NT2/D1 (cell line): ENCODE results near the gene CYBA.

ENCODE experiments used
- DNase-seq: peaks from one replicate; pipeline ENCODE4 v3.0.0-alpha.2; 2011; ENCODE audit warnings: low read depth, low spot score
- H3K27me3 ChIP-seq: 2 replicates; pipeline ENCODE4 v1.6.0; 2011; ENCODE audit warnings: mild to moderate bottlenecking; ENCODE audit not compliant: insufficient read length, insufficient read depth
- H3K36me3 ChIP-seq: 2 replicates; pipeline ENCODE4 v1.6.1; 2011; ENCODE audit warnings: mild to moderate bottlenecking, low read length, mixed read lengths; ENCODE audit not compliant: insufficient read depth, insufficient read length
- H3K4me1 ChIP-seq: 2 replicates; pipeline ENCODE4 v1.5.1; 2011; ENCODE audit not compliant: insufficient read depth, insufficient read length
- H3K4me3 ChIP-seq: 2 replicates; pipeline ENCODE4 v1.5.1; 2011; ENCODE audit warnings: low read depth; ENCODE audit not compliant: insufficient read length
- H3K9ac ChIP-seq: 2 replicates; pipeline ENCODE4 v1.6.0; 2011; ENCODE audit warnings: low read depth; ENCODE audit not compliant: insufficient read length
- H3K9me3 ChIP-seq: 2 replicates; pipeline ENCODE4 v1.5.1; 2011; ENCODE audit warnings: mild to moderate bottlenecking, low read length; ENCODE audit not compliant: insufficient read depth
- SUZ12 ChIP-seq: IDR thresholded peaks from 2 replicates; pipeline ENCODE4 v1.6.1; 2011; ENCODE audit not compliant: insufficient read length, insufficient read depth; ENCODE audit errors: extremely low read depth
- YY1 ChIP-seq: IDR thresholded peaks from 2 replicates; pipeline ENCODE4 v1.6.1; 2011; ENCODE audit not compliant: insufficient read length, insufficient read depth
- ZNF274 ChIP-seq: IDR thresholded peaks from 2 replicates; pipeline ENCODE4 v1.6.1; 2011; ENCODE audit warnings: mild to moderate bottlenecking, low read depth, low read length

Gene CYBA

DNA sequence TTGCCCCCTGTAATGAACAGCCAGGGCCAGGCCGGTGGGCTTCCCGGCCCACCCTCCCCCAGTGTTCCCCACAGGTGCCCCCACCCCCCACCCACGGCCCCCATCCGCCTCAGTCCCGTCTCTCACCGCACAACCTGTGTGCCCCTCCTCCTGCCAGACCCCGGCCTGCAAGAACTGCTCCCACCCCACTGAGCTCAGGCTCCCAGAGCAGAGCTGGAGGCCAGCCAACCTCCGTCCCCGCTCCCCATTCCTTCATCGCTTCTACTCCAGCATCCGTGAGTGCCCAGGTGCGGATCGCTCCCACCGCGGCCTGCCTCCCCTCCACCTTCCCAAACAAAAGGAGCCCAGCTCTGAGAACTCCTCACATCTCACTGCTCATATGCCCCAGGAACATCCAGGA is 7.9 kb upstream of the CYBA start:
- DNase-seq = no peak
- Histone ChIP-seq H3K9ac (no peak overlapping the region), H3K4me3 (no peak overlapping the region), H3K27me3 (no peaks in the 10 kb centered on the region), H3K36me3 (peaks cover 57% of the 10 kb centered on the region), H3K9me3 (no peaks in the 10 kb centered on the region), H3K4me1 (peaks cover 12% of the 10 kb centered on the region)
- TF ChIP-seq ZNF274 (no peak), SUZ12 (no peak), YY1 (no peak)

GRCh38 chr16:88657371-88657770 is 6.5 kb upstream of the CYBA start:
- no peak for DNase-seq
- Histone ChIP-seq H3K9ac (no peak overlapping the region), H3K4me3 (no peak overlapping the region), H3K36me3 (peaks cover 71% of the 10 kb centered on the region), H3K4me1 (peaks cover 12% of the 10 kb centered on the region), H3K9me3 (no peaks in the 10 kb centered on the region), H3K27me3 (no peaks in the 10 kb centered on the region)
- TF ChIP-seq ZNF274 (no peak), YY1 (no peak), SUZ12 (no peak)

- peaks cover 78% of the 10 kb centered on the region for H3K36me3 ChIP-seq
- peaks cover 14% of the 10 kb centered on the region for H3K4me1 ChIP-seq
- H3K27me3 ChIP-seq = no peaks in the 10 kb centered on the region
- DNase-seq = no peak
- H3K9me3 ChIP-seq = no peaks in the 10 kb centered on the region
- no peak overlapping the region for H3K9ac ChIP-seq
- TF ChIP-seq ZNF274 = no peak
- no peak for TF ChIP-seq YY1
- no peak for TF ChIP-seq SUZ12
- no peak overlapping the region for H3K4me3 ChIP-seq
Observed at GRCh38 chr16:88656291-88656980, 5.6 kb upstream of the CYBA start.

- no peaks in the 10 kb centered on the region for H3K27me3 ChIP-seq
- DNase-seq = no peak
- no peaks in the 10 kb centered on the region for H3K9me3 ChIP-seq
- H3K9ac ChIP-seq = no peak overlapping the region
- H3K4me3 ChIP-seq = no peak overlapping the region
- no peak for TF ChIP-seq ZNF274
- no peak for TF ChIP-seq SUZ12
- no peak for TF ChIP-seq YY1
- H3K36me3 ChIP-seq = peaks cover 77% of the 10 kb centered on the region
- peaks cover 18% of the 10 kb centered on the region for H3K4me1 ChIP-seq
Observed at GRCh38 chr16:88655733-88656281, 5.0 kb upstream of the CYBA start.

GRCh38 chr16:88655053-88655732 is 4.3 kb upstream of the CYBA start:
- H3K4me1 ChIP-seq = peaks cover 18% of the 10 kb centered on the region
- H3K36me3 ChIP-seq = peaks cover 76% of the 10 kb centered on the region
- no peaks in the 10 kb centered on the region for H3K9me3 ChIP-seq
- TF ChIP-seq YY1 (no peak), SUZ12 (no peak), ZNF274 (no peak)
- no peaks in the 10 kb centered on the region for H3K27me3 ChIP-seq
- no peak overlapping the region for H3K9ac ChIP-seq
- H3K4me3 ChIP-seq = no peak overlapping the region
- DNase-seq = no peak

- Histone ChIP-seq H3K27me3 (no peaks in the 10 kb centered on the region), H3K4me1 (peaks cover 20% of the 10 kb centered on the region), H3K9ac (no peak overlapping the region), H3K9me3 (no peaks in the 10 kb centered on the region), H3K4me3 (no peak overlapping the region), H3K36me3 (peaks cover 73% of the 10 kb centered on the region)
- no peak for DNase-seq
- no peak for TF ChIP-seq ZNF274
- TF ChIP-seq SUZ12 = no peak
- no peak for TF ChIP-seq YY1
Observed at GRCh38 chr16:88654363-88655052, 3.7 kb upstream of the CYBA start.

- Histone ChIP-seq H3K4me3 (no peak overlapping the region), H3K36me3 (peaks cover 76% of the 10 kb centered on the region), H3K27me3 (no peaks in the 10 kb centered on the region), H3K9ac (no peak overlapping the region), H3K9me3 (no peaks in the 10 kb centered on the region), H3K4me1 (peaks cover 18% of the 10 kb centered on the region)
- DNase-seq = no peak
- TF ChIP-seq YY1 (no peak), SUZ12 (no peak), ZNF274 (no peak)
Observed at GRCh38 chr16:88653596-88654362, 2.9 kb upstream of the CYBA start.
